Right lobe of liver (tissue), 6 donors: ENCODE data around the gene SUSD6. TPM values are rescaled to one million over a fixed set of nuclear protein-coding genes. Genes with fewer than 3 reads are reported as not detected.
"Not testable (repeated sequence)": the region's sequence is repeated elsewhere in the genome, so short reads cannot be mapped to it uniquely, and the experiment has no call there.

Experiments used
- ATAC-seq, 4 donors: fragments of 200-7000 bp; cut with Tn5 transposase; one replicate each; pipeline ENCODE4 v1.9.1; 2020; ENCODE audit warnings: mild to moderate bottlenecking in 4 of 4, moderate library complexity in 4 of 4
- DNase-seq, 3 donors: peaks; one replicate each; pipeline ENCODE4 v3.0.0-alpha.2; 2020
- H3K27ac ChIP-seq, 3 donors: fragments of 200-600 bp; one replicate each; pipeline ENCODE4 v1.8.0; 2022
- H3K27me3 ChIP-seq, 2 donors: fragments of 200-600 bp; one replicate each; pipeline ENCODE4 v1.8.0; 2022
- H3K36me3 ChIP-seq, 4 donors: fragments of 200-600 bp; sonication (generic) in 1 of 4; one replicate each; pipeline versions ENCODE4 v1.5.1 to v1.8.0; 2017 to 2022; ENCODE audit warnings: control low read depth in 1 of 4
- H3K4me1 ChIP-seq, 4 donors: fragments of 200-600 bp; sonication (generic) in 1 of 4; one replicate each; pipeline versions ENCODE4 v1.5.1 to v1.8.0; 2017 to 2022; ENCODE audit warnings: control low read depth in 1 of 4
- H3K4me3 ChIP-seq, 3 donors: fragments of 200-600 bp; one replicate each; pipeline ENCODE4 v1.8.0; 2022
- H3K9me3 ChIP-seq, 4 donors: fragments of 200-600 bp; sonication (generic) in 1 of 4; one replicate each; pipeline versions ENCODE4 v1.5.1 to v1.8.0; 2017 to 2022; ENCODE audit warnings: control low read depth in 1 of 4
- POLR2A ChIP-seq: fragments of 450-650 bp; IDR thresholded peaks from one replicate; pipeline ENCODE4 v1.6.1; 2017; ENCODE audit warnings: antibody characterized with exemption, mild to moderate bottlenecking
- WGBS: methylation state at CpG from one replicate; pipeline ENCODE4 v1.1.6; 2018; ENCODE audit warnings: low coverage, low lambda C conversion rate; ENCODE audit not compliant: insufficient coverage; ENCODE audit errors: missing lambda C conversion rate; 5-methylcytosine and 5-hydroxymethylcytosine counted together
- intact Hi-C, 2 donors: fragments of 100-400 bp; cut with DNase I; formaldehyde crosslinking; loops; one replicate each; pipeline versions ENCODE4 v1.11.2 to v1.14.1; 2022
- total RNA-seq, 6 experiments: library from RNA; depleted of rRNA in 2 of 6; stranded (reverse); fragments of >200 nt in 2 of 6; fragmentation: NEBNext Ultra II Directional in 3 of 6; extraction: Animal tissue kit (Norgen Biotek cat#: 25700) in 3 of 6; gene quantifications; one replicate each; pipeline versions ENCODE4 v1.1.0 to v1.2.4, GENCODE V29; 2016 to 2023
- TF ChIP-seq, protein P1 (sequence below), 4 donors: fragments of 200-600 bp in 3 of 4; fragments of 450-650 bp in 1 of 4; IDR thresholded peaks; one replicate each; pipeline versions ENCODE4 v1.5.1 to v1.8.0; 2016 to 2022; ENCODE audit warnings: antibody characterized with exemption in 4 of 4, mild to moderate bottlenecking in 2 of 4
- donor health status: DM: no; HTN: yes; CAD: no.
- donor health status: DM: no; HTN: no; CAD: no.
- donor health status: DM: no; HTN: no; CAD: no.
- donor health status: DM: no; HTN: yes; CAD: no.
- donor health status: DM: no; HTN: yes; CAD: no.

Gene SUSD6
- total RNA-seq, 6 experiments from 2014 or later, result 9.6 to 17.4 (median 12.5) TPM

DNA sequence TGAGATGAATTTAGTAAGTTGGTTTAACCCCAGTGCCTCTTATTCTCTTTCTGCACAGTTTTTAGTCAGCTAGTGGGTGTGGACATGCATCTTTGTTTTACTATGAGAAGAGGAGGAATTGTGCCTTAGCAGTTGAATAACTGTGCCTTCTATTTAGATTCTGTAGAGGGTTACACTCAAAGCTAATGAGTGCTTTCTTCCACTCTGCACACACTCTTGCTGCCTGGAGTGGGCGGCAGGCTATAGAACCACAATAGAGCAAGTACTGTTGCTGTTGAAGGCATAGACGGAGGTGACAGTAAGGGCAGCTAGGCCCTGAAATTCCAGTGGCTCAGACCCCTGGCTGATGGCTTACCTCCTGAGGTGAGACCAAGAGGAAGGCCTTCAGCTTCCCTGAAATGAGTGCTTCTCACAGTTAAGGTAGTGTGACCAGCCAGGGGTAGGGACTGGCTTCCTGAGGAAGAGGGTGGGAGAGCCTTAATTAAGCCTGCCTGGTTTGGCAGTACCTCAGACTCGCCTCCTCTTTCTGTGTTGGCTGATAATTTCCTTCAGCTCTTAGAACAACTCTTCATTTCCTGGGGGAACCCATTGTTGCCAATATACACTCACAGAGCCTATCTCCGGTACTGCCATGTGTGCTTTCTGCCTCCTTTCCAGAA is 24.7 kb downstream of the SUSD6 start:
- no peak for TF ChIP-seq POLR2A
- TF ChIP-seq, protein P1, sequence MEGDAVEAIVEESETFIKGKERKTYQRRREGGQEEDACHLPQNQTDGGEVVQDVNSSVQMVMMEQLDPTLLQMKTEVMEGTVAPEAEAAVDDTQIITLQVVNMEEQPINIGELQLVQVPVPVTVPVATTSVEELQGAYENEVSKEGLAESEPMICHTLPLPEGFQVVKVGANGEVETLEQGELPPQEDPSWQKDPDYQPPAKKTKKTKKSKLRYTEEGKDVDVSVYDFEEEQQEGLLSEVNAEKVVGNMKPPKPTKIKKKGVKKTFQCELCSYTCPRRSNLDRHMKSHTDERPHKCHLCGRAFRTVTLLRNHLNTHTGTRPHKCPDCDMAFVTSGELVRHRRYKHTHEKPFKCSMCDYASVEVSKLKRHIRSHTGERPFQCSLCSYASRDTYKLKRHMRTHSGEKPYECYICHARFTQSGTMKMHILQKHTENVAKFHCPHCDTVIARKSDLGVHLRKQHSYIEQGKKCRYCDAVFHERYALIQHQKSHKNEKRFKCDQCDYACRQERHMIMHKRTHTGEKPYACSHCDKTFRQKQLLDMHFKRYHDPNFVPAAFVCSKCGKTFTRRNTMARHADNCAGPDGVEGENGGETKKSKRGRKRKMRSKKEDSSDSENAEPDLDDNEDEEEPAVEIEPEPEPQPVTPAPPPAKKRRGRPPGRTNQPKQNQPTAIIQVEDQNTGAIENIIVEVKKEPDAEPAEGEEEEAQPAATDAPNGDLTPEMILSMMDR (IDR thresholded peaks at IDR 0.05), result no peak
- 69% methylated on average over 3 of the region's 4 CpGs for WGBS
- ATAC-seq (no peak), DNase-seq (no peak)
- H3K9me3 ChIP-seq, result no peaks in the 10 kb centered on the region
- no peaks in the 10 kb centered on the region for H3K27me3 ChIP-seq
- peak overlapping the region in 1 of 3 donors; percentile 75 for H3K27ac ChIP-seq
- intact Hi-C loops, result no loop called here
- H3K4me1 ChIP-seq, result peaks cover 0 to 58% (median 20%) of the 10 kb centered on the region in 4 donors
- H3K4me3 ChIP-seq, result no peak overlapping the region
- no peaks in the 10 kb centered on the region for H3K36me3 ChIP-seq

DNA sequence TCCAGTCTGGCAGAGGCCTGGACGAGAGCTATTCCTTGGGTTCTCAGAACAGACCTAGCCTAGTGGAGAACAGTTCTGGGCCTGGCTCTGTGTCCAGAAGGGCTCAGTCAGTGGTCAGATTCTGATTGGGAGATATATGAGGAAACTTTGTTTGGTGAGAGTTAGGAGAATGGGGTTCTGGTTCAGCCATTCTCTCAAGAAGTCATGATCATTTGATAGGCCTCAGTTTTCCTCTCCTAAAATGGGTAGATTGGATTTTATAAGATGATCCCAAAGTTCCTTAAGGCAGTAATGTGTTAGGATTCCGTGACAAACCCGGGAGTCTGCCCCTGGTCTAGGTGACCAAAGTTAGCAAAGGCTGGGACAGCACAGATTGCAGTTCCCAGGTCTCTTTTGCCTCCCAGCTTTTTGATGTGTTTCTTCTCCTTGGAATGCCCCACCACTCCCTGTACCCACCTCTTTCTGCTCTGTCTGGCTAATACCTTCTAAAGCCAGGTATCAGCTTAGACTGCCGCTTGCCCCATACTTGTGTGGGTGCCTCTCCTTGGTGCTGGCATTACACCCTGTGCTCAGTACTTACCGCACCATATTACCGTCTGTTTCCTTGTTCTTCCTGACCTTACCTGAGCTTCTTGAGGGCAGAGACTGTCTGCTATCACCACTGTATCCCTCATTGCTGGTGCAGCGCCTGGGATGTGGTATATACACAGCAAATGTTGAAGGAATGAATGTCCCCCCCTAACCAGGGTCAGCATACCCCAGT is 25.5 kb downstream of the SUSD6 start:
- intact Hi-C loops, result no loop called here
- DNase-seq, result no peak
- no peak for ATAC-seq
- H3K36me3 ChIP-seq, result no peaks in the 10 kb centered on the region
- H3K4me1 ChIP-seq, result peaks cover 0 to 50% (median 17%) of the 10 kb centered on the region in 4 donors
- TF ChIP-seq, protein P1 (IDR thresholded peaks at IDR 0.05), result no peak
- no peak for TF ChIP-seq POLR2A
- H3K27me3 ChIP-seq, result no peaks in the 10 kb centered on the region
- H3K4me3 ChIP-seq, result no peak overlapping the region
- WGBS, result 70% methylated on average over 6 of the region's 7 CpGs
- H3K27ac ChIP-seq, result peak overlapping the region in 1 of 3 donors; percentile 75
- no peaks in the 10 kb centered on the region for H3K9me3 ChIP-seq

GRCh38 chr14:69637503-69638031 is 26.2 kb downstream of the SUSD6 start:
- WGBS, result 0% methylated on average over 1 of the region's 3 CpGs
- no peaks in the 10 kb centered on the region for H3K27me3 ChIP-seq
- DNase-seq (peak; percentile 89 to 97 (median 97)), ATAC-seq (peak; percentile 92 to 98 (median 96))
- H3K36me3 ChIP-seq, result no peaks in the 10 kb centered on the region
- intact Hi-C loops, result no loop called here
- H3K4me3 ChIP-seq, result no peak overlapping the region
- H3K9me3 ChIP-seq, result no peaks in the 10 kb centered on the region
- H3K4me1 ChIP-seq, result peaks cover 0 to 46% (median 14%) of the 10 kb centered on the region in 4 donors
- H3K27ac ChIP-seq, result peak overlapping the region in 2 of 3 donors; percentile 51 to 75
- no peak for TF ChIP-seq POLR2A
- TF ChIP-seq, protein P1 (IDR thresholded peaks at IDR 0.05), result no peak

DNA sequence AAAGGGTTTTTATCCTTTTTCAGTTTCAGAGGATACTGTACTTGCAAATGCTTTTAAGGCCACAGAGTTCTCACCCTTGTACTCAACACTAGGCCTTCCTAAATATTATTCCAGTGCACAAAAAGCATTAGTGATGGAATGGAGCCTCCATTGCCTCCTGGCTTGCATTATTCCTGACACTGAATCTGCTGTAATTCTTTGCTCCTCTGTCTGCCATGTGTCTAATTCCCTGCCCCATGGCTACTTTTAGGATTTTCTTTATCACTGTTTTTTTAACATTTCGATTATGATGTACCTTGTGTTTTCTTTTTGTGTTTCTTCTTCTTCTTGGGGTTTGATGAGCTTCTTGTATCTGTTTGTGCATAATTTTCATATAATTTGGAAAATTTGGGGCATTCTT is 29.5 kb downstream of the SUSD6 start:
- Histone ChIP-seq H3K4me1 (peaks cover 0 to 48% (median 18%) of the 10 kb centered on the region in 4 donors), H3K27ac (no peak overlapping the region), H3K9me3 (no peaks in the 10 kb centered on the region), H3K27me3 (no peaks in the 10 kb centered on the region), H3K4me3 (no peak overlapping the region), H3K36me3 (no peaks in the 10 kb centered on the region)
- TF ChIP-seq, protein P1 (IDR thresholded peaks at IDR 0.05), result no peak
- no peak for TF ChIP-seq POLR2A
- intact Hi-C loops, result no loop called here
- DNase-seq (no peak), ATAC-seq (no peak)
- 100% methylated on average over 1 of the region's 1 CpG for WGBS

DNA sequence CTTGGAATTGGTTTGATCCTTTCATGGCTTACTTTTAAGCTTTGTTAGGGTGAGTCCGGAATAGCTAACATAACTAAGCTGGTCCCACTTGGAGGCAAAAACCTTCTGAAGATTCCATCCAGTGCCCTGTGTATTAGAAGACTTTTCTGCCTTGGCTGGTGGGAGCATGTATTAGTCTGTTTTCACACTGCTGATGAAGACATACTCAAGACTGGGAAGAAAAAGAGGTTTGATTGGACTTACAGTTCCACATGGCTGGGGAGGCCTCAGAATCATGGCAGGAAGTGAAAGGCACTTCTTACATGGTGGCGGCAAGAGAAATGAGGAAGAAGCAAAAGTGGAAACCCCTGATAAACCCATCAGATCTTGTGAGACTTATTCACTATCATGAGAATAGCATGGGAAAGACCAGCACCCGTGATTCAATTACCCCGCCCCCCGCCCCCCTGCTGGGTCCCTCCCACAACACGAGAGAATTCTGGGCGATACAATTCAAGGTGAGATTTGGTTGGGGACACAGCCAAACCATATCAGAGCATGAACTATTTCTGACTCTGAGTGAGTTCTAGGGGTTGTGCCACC is 30.9 kb downstream of the SUSD6 start:
- H3K9me3 ChIP-seq, ATAC-seq, DNase-seq, H3K36me3 ChIP-seq, H3K4me3 ChIP-seq, H3K27ac ChIP-seq, H3K27me3 ChIP-seq, intact Hi-C loops: not testable (repeated sequence)
- H3K4me1 ChIP-seq, result peaks cover 1 to 34% (median 15%) of the 10 kb centered on the region in 4 donors
- WGBS, result 73% methylated on average over 3 of the region's 7 CpGs
